Breast epithelium (tissue), 3 donors: Measurements from ENCODE around the gene ATRAID.
A peak's percentile ranks its signal among the peaks of the same experiment; 100 is the strongest.

Experiments used
- CTCF ChIP-seq, 3 donors: fragments of 450-650 bp; IDR thresholded peaks; one replicate each; pipeline ENCODE4 v1.5.1; 2016 to 2017; ENCODE audit warnings: antibody characterized with exemption in 3 of 3, mild to moderate bottlenecking in 3 of 3, moderate library complexity in 3 of 3
- POLR2A ChIP-seq: fragments of 450-650 bp; IDR thresholded peaks from one replicate; pipeline ENCODE4 v1.6.1; 2016; ENCODE audit warnings: antibody characterized with exemption, mild to moderate bottlenecking, moderate library complexity
- POLR2AphosphoS5 ChIP-seq, 3 donors: sonication (generic); formaldehyde crosslinking; IDR thresholded peaks; one replicate each; pipeline ENCODE4 v1.6.1; 2017; ENCODE audit warnings: antibody characterized with exemption in 3 of 3

- peak in 1 of 3 donors; percentile 18 for TF ChIP-seq CTCF (IDR thresholded peaks at IDR 0.05)
- no peak for TF ChIP-seq POLR2A
- TF ChIP-seq POLR2AphosphoS5 (IDR thresholded peaks at IDR 0.05), result no peak
Measured at GRCh38 chr2:27264753-27265535, 53.1 kb downstream of the ATRAID start.
